Measurements from ENCODE around the gene DNAJC13.
"Not testable (repeated sequence)": the region's sequence is repeated elsewhere in the genome, so short reads cannot be mapped to it uniquely, and the experiment has no call there.

DNA sequence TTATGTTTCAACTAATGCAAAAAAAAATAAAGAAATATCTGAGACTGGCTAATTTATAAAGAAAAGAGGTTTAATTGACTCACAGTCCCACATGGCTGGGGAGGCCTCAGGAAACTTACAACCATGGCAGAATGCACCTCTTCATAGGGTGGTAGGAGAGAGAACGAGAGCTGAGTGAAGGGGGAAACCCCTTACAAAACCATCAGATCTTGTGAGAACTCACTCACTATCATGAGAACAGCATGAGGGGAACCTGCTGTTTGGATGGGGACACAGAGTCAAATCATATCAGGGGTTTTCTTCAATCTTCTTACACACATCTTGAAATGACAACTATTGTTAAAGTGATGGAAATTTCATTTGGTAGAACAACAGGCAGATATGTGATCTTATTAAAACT, 24.6 kb upstream of the DNAJC13 start:
- TF ChIP-seq, protein P1, sequence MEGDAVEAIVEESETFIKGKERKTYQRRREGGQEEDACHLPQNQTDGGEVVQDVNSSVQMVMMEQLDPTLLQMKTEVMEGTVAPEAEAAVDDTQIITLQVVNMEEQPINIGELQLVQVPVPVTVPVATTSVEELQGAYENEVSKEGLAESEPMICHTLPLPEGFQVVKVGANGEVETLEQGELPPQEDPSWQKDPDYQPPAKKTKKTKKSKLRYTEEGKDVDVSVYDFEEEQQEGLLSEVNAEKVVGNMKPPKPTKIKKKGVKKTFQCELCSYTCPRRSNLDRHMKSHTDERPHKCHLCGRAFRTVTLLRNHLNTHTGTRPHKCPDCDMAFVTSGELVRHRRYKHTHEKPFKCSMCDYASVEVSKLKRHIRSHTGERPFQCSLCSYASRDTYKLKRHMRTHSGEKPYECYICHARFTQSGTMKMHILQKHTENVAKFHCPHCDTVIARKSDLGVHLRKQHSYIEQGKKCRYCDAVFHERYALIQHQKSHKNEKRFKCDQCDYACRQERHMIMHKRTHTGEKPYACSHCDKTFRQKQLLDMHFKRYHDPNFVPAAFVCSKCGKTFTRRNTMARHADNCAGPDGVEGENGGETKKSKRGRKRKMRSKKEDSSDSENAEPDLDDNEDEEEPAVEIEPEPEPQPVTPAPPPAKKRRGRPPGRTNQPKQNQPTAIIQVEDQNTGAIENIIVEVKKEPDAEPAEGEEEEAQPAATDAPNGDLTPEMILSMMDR (IDR thresholded peaks at IDR 0.05; ENCODE audit: poor library complexity): not testable (repeated sequence)
- TF ChIP-seq EZH2phosphoT487 (IDR thresholded peaks at IDR 0.05; ENCODE audit: low read depth, severe bottlenecking, unreplicated experiment); EZH2 (IDR thresholded peaks at IDR 0.05; ENCODE audit: borderline replicate concordance): not testable (repeated sequence)
